ENCODE measurements around the gene PAFAH2.
A peak's percentile ranks its signal among the peaks of the same experiment; 100 is the strongest.

Gene PAFAH2

DNA sequence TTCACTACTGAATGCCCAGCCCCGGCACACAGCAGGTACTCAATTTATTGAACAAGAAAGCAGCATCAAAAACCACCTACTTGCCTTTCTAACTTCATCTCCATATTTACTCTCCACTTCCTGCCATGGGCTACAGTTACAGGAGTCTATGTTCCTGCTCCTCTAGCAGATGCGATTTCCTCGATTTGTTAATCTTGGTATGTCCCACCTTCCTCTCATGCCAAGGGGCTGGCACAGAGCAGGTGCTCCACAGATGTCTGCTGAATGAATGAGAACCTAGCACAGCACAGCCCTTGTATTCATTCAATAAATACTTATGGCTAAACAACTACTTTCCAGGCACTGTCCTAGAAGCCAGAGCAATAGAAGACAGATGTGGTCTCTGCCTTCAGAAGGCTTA, 12.2 kb downstream of the PAFAH2 start:
- TF ChIP-seq, protein P1, sequence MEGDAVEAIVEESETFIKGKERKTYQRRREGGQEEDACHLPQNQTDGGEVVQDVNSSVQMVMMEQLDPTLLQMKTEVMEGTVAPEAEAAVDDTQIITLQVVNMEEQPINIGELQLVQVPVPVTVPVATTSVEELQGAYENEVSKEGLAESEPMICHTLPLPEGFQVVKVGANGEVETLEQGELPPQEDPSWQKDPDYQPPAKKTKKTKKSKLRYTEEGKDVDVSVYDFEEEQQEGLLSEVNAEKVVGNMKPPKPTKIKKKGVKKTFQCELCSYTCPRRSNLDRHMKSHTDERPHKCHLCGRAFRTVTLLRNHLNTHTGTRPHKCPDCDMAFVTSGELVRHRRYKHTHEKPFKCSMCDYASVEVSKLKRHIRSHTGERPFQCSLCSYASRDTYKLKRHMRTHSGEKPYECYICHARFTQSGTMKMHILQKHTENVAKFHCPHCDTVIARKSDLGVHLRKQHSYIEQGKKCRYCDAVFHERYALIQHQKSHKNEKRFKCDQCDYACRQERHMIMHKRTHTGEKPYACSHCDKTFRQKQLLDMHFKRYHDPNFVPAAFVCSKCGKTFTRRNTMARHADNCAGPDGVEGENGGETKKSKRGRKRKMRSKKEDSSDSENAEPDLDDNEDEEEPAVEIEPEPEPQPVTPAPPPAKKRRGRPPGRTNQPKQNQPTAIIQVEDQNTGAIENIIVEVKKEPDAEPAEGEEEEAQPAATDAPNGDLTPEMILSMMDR (IDR thresholded peaks at IDR 0.05; ENCODE audit: low read depth, low read length): no peak

DNA sequence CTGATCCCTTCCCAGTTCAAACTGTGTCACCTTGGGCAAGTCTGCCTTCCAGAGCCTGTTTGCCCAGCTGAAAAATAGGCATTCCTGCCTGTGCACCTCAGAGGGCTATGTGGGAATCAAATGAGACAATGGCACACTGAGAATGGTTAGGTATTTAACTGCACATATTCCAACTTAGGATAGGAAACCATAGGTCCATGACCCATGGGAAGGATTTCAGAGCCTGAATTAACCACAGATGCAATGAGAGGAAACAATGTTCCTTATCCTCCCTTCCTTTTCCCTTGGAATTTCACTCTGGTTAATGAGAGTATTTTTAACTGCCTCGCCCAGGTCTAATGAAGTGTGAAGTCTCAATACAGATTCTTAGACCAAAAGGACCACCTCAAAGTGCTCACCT, 12.7 kb downstream of the PAFAH2 start:
- no peak for DNase-seq (ENCODE audit: low read depth in 2 of 2)
- TF ChIP-seq, protein P1 (IDR thresholded peaks at IDR 0.05; ENCODE audit: low read depth, low read length): no peak
- H3K4me3 ChIP-seq (replicated peaks in 1 of 2; ENCODE audit: low read depth in 2 of 2, low read length in 2 of 2): no peak overlapping the region

More for the DNA sequence above, 12.2 kb downstream of the PAFAH2 start:
- no peak for DNase-seq (ENCODE audit: low read depth in 2 of 2)
- no peak overlapping the region for H3K4me3 ChIP-seq (replicated peaks in 1 of 2; ENCODE audit: low read depth in 2 of 2, low read length in 2 of 2)

- TF ChIP-seq, protein P1 (IDR thresholded peaks at IDR 0.05; ENCODE audit: low read depth, low read length): no peak
- no peak for DNase-seq (ENCODE audit: low read depth in 2 of 2)
- no peak overlapping the region for H3K4me3 ChIP-seq (replicated peaks in 1 of 2; ENCODE audit: low read depth in 2 of 2, low read length in 2 of 2)
These were observed 18.7 kb downstream of the PAFAH2 start for GRCh38 chr1:25979210-25979609.

- DNase-seq (ENCODE audit: low read depth in 2 of 2): no peak
- TF ChIP-seq, protein P1 (IDR thresholded peaks at IDR 0.05; ENCODE audit: low read depth, low read length): no peak
- no peak overlapping the region for H3K4me3 ChIP-seq (replicated peaks in 1 of 2; ENCODE audit: low read depth in 2 of 2, low read length in 2 of 2)
These were observed 19.5 kb downstream of the PAFAH2 start for GRCh38 chr1:25978403-25978802.

DNA sequence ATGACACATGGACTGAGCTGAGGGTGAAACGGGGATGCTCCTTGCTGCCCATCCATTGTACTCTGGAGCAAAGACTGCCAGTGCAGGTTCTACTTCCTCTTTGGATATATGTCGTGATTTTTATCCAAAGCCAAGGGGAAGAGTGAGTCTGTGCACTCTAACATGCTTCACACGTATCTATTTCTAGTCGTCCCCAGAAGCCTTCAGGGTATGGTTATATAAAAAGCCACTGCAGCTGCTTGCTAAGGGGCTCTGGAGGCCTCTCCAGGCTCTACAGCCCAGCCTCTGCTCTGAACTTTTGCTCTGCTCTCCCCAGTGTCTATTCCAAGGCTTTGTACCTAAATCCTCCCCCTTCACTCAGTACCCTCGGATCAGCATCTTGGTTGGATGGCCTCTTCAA, 20.1 kb downstream of the PAFAH2 start:
- no peak overlapping the region for H3K4me3 ChIP-seq (replicated peaks in 1 of 2; ENCODE audit: low read depth in 2 of 2, low read length in 2 of 2)
- DNase-seq (ENCODE audit: low read depth in 2 of 2): no peak
- TF ChIP-seq, protein P1 (IDR thresholded peaks at IDR 0.05; ENCODE audit: low read depth, low read length): no peak

- no peak overlapping the region for H3K4me3 ChIP-seq (replicated peaks in 1 of 2; ENCODE audit: low read depth in 2 of 2, low read length in 2 of 2)
- TF ChIP-seq, protein P1 (IDR thresholded peaks at IDR 0.05; ENCODE audit: low read depth, low read length): no peak
- peak in 1 of 2 donors; percentile 29 for DNase-seq (ENCODE audit: low read depth in 2 of 2)
These were observed 24.1 kb downstream of the PAFAH2 start for GRCh38 chr1:25973610-25974321.

GRCh38 chr1:25971811-25972180, 26.1 kb downstream of the PAFAH2 start:
- no peak overlapping the region for H3K4me3 ChIP-seq (replicated peaks in 1 of 2; ENCODE audit: low read depth in 2 of 2, low read length in 2 of 2)
- TF ChIP-seq, protein P1 (IDR thresholded peaks at IDR 0.05; ENCODE audit: low read depth, low read length): no peak
- no peak for DNase-seq (ENCODE audit: low read depth in 2 of 2)

All from cardiac fibroblast (primary cell).